DOHH2 (cell line): ENCODE data around the gene CNGB1.

Experiments
- CTCF ChIP-seq: fragments of 200-600 bp; sonication (generic); IDR thresholded peaks from one replicate; pipeline ENCODE4 v1.5.1; 2014; ENCODE audit warnings: antibody characterized with exemption, mild to moderate bottlenecking, low read depth, low read length; ENCODE audit not compliant: poor library complexity, severe bottlenecking
- EZH2phosphoT487 ChIP-seq: fragments of 200-600 bp; sonication (generic); IDR thresholded peaks from 2 replicates; pipeline ENCODE4 v1.6.1; 2017; ENCODE audit warnings: borderline replicate concordance, mild to moderate bottlenecking, antibody characterized with exemption, low read length, moderate library complexity, mixed read lengths

- TF ChIP-seq CTCF (no peak), EZH2phosphoT487 (no peak)
Observed at GRCh38 chr16:57969451-57970123, 1.3 kb downstream of the CNGB1 start.
